Neuronal stem cell (in vitro differentiated cells): Measurements from ENCODE around the gene SLC6A3.

Source experiments
- DNase-seq: peaks from one replicate; pipeline ENCODE4 v3.0.0-alpha.2; 2013; ENCODE audit warnings: low spot score
- H2AFZ ChIP-seq: one replicate; pipeline ENCODE4 v1.6.1; 2013; ENCODE audit warnings: mild to moderate bottlenecking, low read length, inconsistent platforms
- H2AK5ac ChIP-seq: 2 replicates; pipeline ENCODE4 v1.6.1; 2013; ENCODE audit warnings: low read depth, mild to moderate bottlenecking, inconsistent platforms, low read length, moderate library complexity, mixed read lengths
- H2BK120ac ChIP-seq: 2 replicates; pipeline ENCODE4 v1.6.1; 2013; ENCODE audit warnings: low read depth, mild to moderate bottlenecking, inconsistent platforms, low read length, moderate library complexity, mixed read lengths
- H2BK12ac ChIP-seq: one replicate; pipeline ENCODE4 v1.6.1; 2013; ENCODE audit warnings: low read length, inconsistent platforms
- H2BK15ac ChIP-seq: 2 replicates; pipeline ENCODE4 v1.6.1; 2013; ENCODE audit warnings: mild to moderate bottlenecking, low read length, inconsistent platforms, mixed read lengths
- H2BK5ac ChIP-seq: one replicate; pipeline ENCODE4 v1.6.1; 2013; ENCODE audit warnings: inconsistent platforms, mild to moderate bottlenecking, low read length, moderate library complexity
- H3K14ac ChIP-seq: one replicate; pipeline ENCODE4 v1.6.1; 2013; ENCODE audit warnings: low read length, inconsistent platforms
- H3K18ac ChIP-seq: 2 replicates; pipeline ENCODE4 v1.6.1; 2013; ENCODE audit warnings: low read length, inconsistent platforms
- H3K23ac ChIP-seq: 2 replicates; pipeline ENCODE4 v1.6.1; 2013; ENCODE audit warnings: low read depth, mild to moderate bottlenecking, mixed read lengths, low read length, inconsistent platforms; ENCODE audit not compliant: poor library complexity
- H3K27ac ChIP-seq: replicated peaks from 3 replicates; pipeline ENCODE4 v1.5.1; 2013; ENCODE audit warnings: low read length, inconsistent platforms
- H3K27me3 ChIP-seq, 3 experiments: 2 replicates each; pipeline ENCODE4 v1.6.1; 2013; ENCODE audit warnings: low read length in 3 of 3, mild to moderate bottlenecking in 2 of 3, inconsistent platforms in 1 of 3, low read depth in 1 of 3, mixed read lengths in 1 of 3, moderate library complexity in 1 of 3; ENCODE audit not compliant: control insufficient read depth in 3 of 3, insufficient read depth in 3 of 3
- H3K36me3 ChIP-seq, 2 donors: replicated peaks in 1 of 2; 2 replicates each; pipeline ENCODE4 v1.6.1; 2013; ENCODE audit warnings: low read length in 2 of 2; ENCODE audit not compliant: control insufficient read depth in 2 of 2, insufficient read depth in 2 of 2
- H3K4ac ChIP-seq: 2 replicates; pipeline ENCODE4 v1.6.1; 2013; ENCODE audit warnings: inconsistent platforms, mild to moderate bottlenecking, low read length, moderate library complexity
- H3K4me1 ChIP-seq, 2 donors: 1 replicate in 1 of 2; 2 replicates in 1 of 2; pipeline ENCODE4 v1.6.1; 2013; ENCODE audit warnings: low read length in 2 of 2, low read depth in 1 of 2; ENCODE audit not compliant: control insufficient read depth in 2 of 2, insufficient read depth in 1 of 2
- H3K4me2 ChIP-seq: one replicate; pipeline ENCODE4 v1.6.1; 2013; ENCODE audit warnings: mild to moderate bottlenecking, low read length, inconsistent platforms; ENCODE audit not compliant: insufficient read depth, poor library complexity, severe bottlenecking
- H3K4me3 ChIP-seq, 2 donors: 2 replicates each; pipeline ENCODE4 v1.5.1; 2013; ENCODE audit warnings: low read length in 2 of 2, mild to moderate bottlenecking in 2 of 2, inconsistent platforms in 1 of 2, moderate library complexity in 1 of 2
- H3K79me1 ChIP-seq: one replicate; pipeline ENCODE4 v1.6.1; 2013; ENCODE audit warnings: low read depth, mild to moderate bottlenecking, inconsistent platforms, low read length, moderate library complexity
- H3K9ac ChIP-seq: one replicate; pipeline ENCODE4 v1.6.1; 2013; ENCODE audit warnings: mild to moderate bottlenecking, low read depth, low read length, inconsistent platforms; ENCODE audit not compliant: poor library complexity
- H3K9me3 ChIP-seq, 2 donors: replicated peaks in 1 of 2; 2 replicates each; pipeline versions ENCODE3 to v1.6.1; 2013; ENCODE audit warnings: low read length in 2 of 2, mild to moderate bottlenecking in 2 of 2, inconsistent platforms in 1 of 2, low read depth in 1 of 2, mixed read lengths in 1 of 2, moderate library complexity in 1 of 2; ENCODE audit not compliant: control insufficient read depth in 2 of 2, insufficient read depth in 1 of 2
- H4K8ac ChIP-seq: one replicate; pipeline ENCODE4 v1.6.1; 2013; ENCODE audit warnings: low read depth, mild to moderate bottlenecking, inconsistent platforms, low read length, moderate library complexity
- H4K91ac ChIP-seq: one replicate; pipeline ENCODE4 v1.6.1; 2013; ENCODE audit warnings: low read length, low read depth, mild to moderate bottlenecking, inconsistent platforms; ENCODE audit not compliant: poor library complexity
- WGBS, 2 donors: extraction: QIAGEN DNeasy Blood & Tissue Kit; methylation state at CpG; one replicate each; pipeline ENCODE4 v1.1.7; 2013; ENCODE audit warnings: missing lambda C conversion rate in 2 of 2, mixed read lengths in 1 of 2; ENCODE audit not compliant: insufficient read length in 2 of 2, insufficient replicate concordance in 1 of 2; ENCODE audit errors: extremely low coverage in 2 of 2; 5-methylcytosine and 5-hydroxymethylcytosine counted together

The SLC6A3 gene

DNA sequence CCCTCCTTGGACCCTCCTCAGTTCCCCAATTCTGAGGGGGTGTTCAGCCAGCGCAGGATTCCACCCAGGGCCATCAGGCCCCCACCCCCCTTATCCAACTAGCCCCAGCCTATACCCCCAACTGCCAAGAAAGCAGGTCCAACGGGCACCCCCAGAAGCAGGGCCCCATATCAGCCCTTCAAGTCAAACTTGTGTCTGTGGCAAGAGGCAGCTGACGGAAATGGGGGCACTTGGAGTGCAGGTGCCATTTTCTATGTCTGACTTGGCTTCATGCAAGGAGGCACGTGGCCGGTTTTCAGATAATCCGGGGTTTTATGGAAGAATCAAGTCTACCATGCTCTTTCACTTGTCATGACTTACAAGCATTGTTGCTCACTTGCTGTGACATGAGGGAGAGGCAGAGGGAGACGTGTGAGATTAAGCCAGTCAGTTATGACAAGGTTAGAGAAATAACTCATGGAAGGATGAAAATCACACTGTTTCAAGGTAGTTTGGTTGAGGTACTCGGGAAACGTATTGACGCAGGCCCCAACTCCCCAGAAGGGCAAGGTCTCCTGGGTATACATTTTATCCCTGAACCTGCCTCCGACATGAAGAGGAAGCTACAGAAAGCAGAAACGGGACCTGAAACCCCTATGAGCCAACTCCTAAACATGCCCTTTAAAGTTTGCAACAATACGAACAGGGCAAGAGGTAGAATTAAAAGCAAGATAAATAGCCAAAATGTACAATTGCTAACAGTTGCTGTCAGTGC is 73.8 kb downstream of the SLC6A3 start:
- Histone ChIP-seq H3K9ac (no peak overlapping the region), H3K27me3 (peaks cover 0 to 62% (median 0%) of the 10 kb centered on the region in 3 experiments), H2BK12ac (no peak overlapping the region), H3K9me3 (no peaks in the 10 kb centered on the region), H3K36me3 (no peaks in the 10 kb centered on the region), H3K79me1 (no peaks in the 10 kb centered on the region), H3K4ac (no peak overlapping the region), H4K8ac (no peak overlapping the region), H3K4me2 (no peak overlapping the region), H3K4me3 (no peak overlapping the region), H3K4me1 (no peaks in the 10 kb centered on the region), H2BK5ac (no peak overlapping the region), H2AK5ac (no peak overlapping the region), H3K14ac (no peak overlapping the region), H4K91ac (no peak overlapping the region), H2BK120ac (no peak overlapping the region), H3K23ac (no peak overlapping the region), H2BK15ac (no peak overlapping the region), H3K18ac (no peak overlapping the region), H3K27ac (no peak overlapping the region), H2AFZ (no peak overlapping the region)
- no CpG with 5 or more reads among the region's 13 CpGs for WGBS, 2 donors
- DNase-seq: no peak

DNA sequence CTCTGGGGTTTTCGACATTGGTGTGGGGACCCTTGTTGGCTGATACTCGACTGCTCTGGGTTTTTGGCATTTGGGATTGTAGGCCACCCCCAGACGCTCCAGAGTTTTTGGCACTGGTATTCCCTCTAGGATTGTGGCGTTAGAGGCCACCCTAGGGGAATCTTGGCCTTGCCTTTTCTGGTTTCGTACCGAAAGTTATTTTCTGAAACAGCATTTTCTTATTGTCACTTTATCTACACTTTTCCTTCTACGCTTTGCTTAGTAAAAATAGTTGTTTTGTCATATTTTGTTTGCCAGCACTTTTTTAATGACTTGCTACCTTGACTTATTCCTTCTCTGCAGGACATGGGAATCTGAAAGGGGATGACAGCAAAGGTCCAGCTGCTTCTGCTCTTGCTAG is 75.2 kb downstream of the SLC6A3 start:
- no peak for DNase-seq
- Histone ChIP-seq H2BK5ac (no peak overlapping the region), H2AK5ac (no peak overlapping the region), H3K4me3 (no peak overlapping the region), H3K18ac (no peak overlapping the region), H3K4me2 (no peak overlapping the region), H3K9me3 (no peaks in the 10 kb centered on the region), H3K23ac (no peak overlapping the region), H3K79me1 (no peaks in the 10 kb centered on the region), H3K14ac (no peak overlapping the region), H2BK120ac (no peak overlapping the region), H2BK15ac (no peak overlapping the region), H2BK12ac (no peak overlapping the region), H3K27ac (no peak overlapping the region), H3K36me3 (no peaks in the 10 kb centered on the region), H3K9ac (no peak overlapping the region), H4K91ac (no peak overlapping the region), H2AFZ (no peak overlapping the region), H3K27me3 (peaks cover 0 to 60% (median 0%) of the 10 kb centered on the region in 3 experiments), H3K4me1 (no peaks in the 10 kb centered on the region), H3K4ac (no peak overlapping the region), H4K8ac (no peak overlapping the region)
- whole genome bisulfite sequencing, 2 donors: no CpG with 5 or more reads among the region's 7 CpGs

DNA sequence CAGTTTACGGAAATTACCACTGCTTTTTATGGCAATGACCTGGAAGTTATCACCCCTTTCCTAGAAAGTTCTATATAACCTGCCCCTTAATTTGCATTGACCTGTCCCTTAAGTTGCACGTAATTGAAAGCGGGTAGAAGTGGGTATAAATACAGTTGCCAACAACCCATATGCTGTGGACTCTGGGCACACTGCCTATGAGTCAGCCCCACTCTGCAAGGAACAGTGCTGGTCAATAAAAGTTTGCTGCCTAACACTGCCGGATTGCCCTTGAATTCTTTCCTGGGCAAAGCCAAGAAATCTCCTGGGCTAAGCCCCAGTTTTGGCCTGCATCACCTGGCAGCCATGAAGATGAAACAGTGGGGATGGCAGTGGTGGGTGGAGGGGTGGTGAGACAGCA is 76.5 kb downstream of the SLC6A3 start:
- Histone ChIP-seq H3K4ac (no peak overlapping the region), H3K36me3 (no peaks in the 10 kb centered on the region), H3K4me1 (no peaks in the 10 kb centered on the region), H3K27me3 (peaks cover 0 to 57% (median 0%) of the 10 kb centered on the region in 3 experiments), H2AFZ (no peak overlapping the region), H2BK15ac (no peak overlapping the region), H4K91ac (no peak overlapping the region), H3K4me3 (no peak overlapping the region), H2BK5ac (no peak overlapping the region), H2BK12ac (no peak overlapping the region), H2AK5ac (no peak overlapping the region), H3K9ac (no peak overlapping the region), H3K9me3 (no peaks in the 10 kb centered on the region), H3K27ac (no peak overlapping the region), H3K14ac (no peak overlapping the region), H4K8ac (no peak overlapping the region), H2BK120ac (no peak overlapping the region), H3K4me2 (no peak overlapping the region), H3K79me1 (no peaks in the 10 kb centered on the region), H3K23ac (no peak overlapping the region), H3K18ac (no peak overlapping the region)
- WGBS, 2 donors: no CpG with 5 or more reads among the region's 4 CpGs
- DNase-seq: no peak

DNA sequence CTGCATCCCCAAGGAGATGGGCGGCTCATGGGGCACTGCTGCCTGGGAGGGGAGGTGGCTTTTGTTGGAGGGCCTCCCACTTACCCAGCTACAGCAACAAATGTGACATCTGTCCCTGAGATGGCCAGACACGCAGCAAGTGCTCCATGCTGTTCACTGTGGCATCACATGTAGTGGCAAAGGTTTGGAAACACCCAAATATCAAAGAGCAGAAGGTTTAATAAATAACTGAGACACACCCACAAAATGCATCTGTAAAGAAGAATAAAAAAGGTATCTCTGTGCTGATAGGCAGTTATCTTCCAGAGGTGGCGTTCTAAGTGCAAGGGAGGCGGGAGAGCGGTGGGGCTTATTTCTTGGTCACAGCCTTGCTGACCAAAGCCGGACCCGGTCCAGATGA is 77.0 kb downstream of the SLC6A3 start:
- H3K18ac ChIP-seq: no peak overlapping the region
- no peak overlapping the region for H2BK12ac ChIP-seq
- no peak overlapping the region for H4K8ac ChIP-seq
- no peak overlapping the region for H4K91ac ChIP-seq
- no peak overlapping the region for H2AFZ ChIP-seq
- no peak overlapping the region for H3K4me2 ChIP-seq
- H3K27ac ChIP-seq: no peak overlapping the region
- H2BK120ac ChIP-seq: no peak overlapping the region
- H3K4me3 ChIP-seq: no peak overlapping the region
- H2AK5ac ChIP-seq: no peak overlapping the region
- H3K4ac ChIP-seq: no peak overlapping the region
- no peak overlapping the region for H3K9ac ChIP-seq
- peaks cover 0 to 62% (median 0%) of the 10 kb centered on the region in 3 experiments for H3K27me3 ChIP-seq
- H3K23ac ChIP-seq: no peak overlapping the region
- H3K36me3 ChIP-seq: no peaks in the 10 kb centered on the region
- H2BK15ac ChIP-seq: no peak overlapping the region
- DNase-seq: no peak
- no peak overlapping the region for H3K14ac ChIP-seq
- H3K4me1 ChIP-seq: no peaks in the 10 kb centered on the region
- no peaks in the 10 kb centered on the region for H3K9me3 ChIP-seq
- no CpG with 5 or more reads among the region's 7 CpGs for WGBS, 2 donors
- no peak overlapping the region for H2BK5ac ChIP-seq
- H3K79me1 ChIP-seq: no peaks in the 10 kb centered on the region
